Measurements from ENCODE around the gene RNF13. TPM values are rescaled to one million over a fixed set of nuclear protein-coding genes. Genes with fewer than 3 reads are reported as not detected.
A peak's percentile ranks its signal among the peaks of the same experiment; 100 is the strongest.

Gene RNF13
- total and polyA plus RNA-seq, 2 donors (not counting 1 experiment from before 2014, with no cell fraction given): 57.4 to 81.7 TPM

DNA sequence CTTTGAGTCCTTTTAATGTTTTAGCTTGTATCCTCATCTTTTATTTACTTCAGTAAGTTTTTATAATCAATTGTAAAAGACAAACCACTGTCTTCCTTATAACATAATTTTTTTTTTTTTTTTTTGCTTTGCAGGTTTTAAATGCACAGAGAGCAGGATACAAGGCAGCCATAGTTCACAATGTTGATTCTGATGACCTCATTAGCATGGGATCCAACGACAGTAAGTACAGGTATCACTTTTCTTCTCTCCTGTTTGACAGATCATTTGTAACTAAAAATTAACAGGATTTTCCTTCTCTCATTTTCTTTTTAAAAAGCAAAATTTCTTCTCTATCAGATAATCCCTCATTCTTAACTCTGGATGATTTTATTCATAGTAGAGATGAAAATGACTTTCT is 82.3 kb downstream of the RNF13 start:
- no peak for DNase-seq (ENCODE audit: low read depth in 2 of 2)
- H2AFZ ChIP-seq (ENCODE audit: low read length): no peak overlapping the region
- no peak overlapping the region for H3K4me3 ChIP-seq (replicated peaks in 1 of 4; ENCODE audit: control extremely low read depth in 1 of 4, insufficient read depth in 1 of 4, low read depth in 3 of 4, low read length in 4 of 4)
- H3K27ac ChIP-seq (ENCODE audit: insufficient read depth, low read length): no peak overlapping the region
- H3K9ac ChIP-seq (ENCODE audit: insufficient read depth, low read length): no peak overlapping the region
- no peaks in the 10 kb centered on the region for H3K9me3 ChIP-seq (ENCODE audit: control insufficient read depth, insufficient read depth, low read depth, low read length)
- H3K79me2 ChIP-seq (ENCODE audit: control insufficient read depth, insufficient read depth, low read length): no peaks in the 10 kb centered on the region
- no peak overlapping the region for H3K4me2 ChIP-seq (ENCODE audit: extremely low read depth, insufficient read depth, low read length)
- H3K36me3 ChIP-seq (ENCODE audit: control insufficient read depth, insufficient read depth, low read length): no peaks in the 10 kb centered on the region
- H3K27me3 ChIP-seq (ENCODE audit: control insufficient read depth, insufficient read depth, low read length): no peaks in the 10 kb centered on the region
- H4K20me1 ChIP-seq (ENCODE audit: control insufficient read depth, extremely low read depth, insufficient read depth, low read length): no peaks in the 10 kb centered on the region
- TF ChIP-seq EZH2 (IDR thresholded peaks at IDR 0.05; ENCODE audit: low read length, missing control alignments) (no peak), CTCF (conservative IDR thresholded peaks at IDR 0.05 in 1 of 2, IDR thresholded peaks at IDR 0.05 in 1 of 2; ENCODE audit: low read depth in 1 of 2, low read length in 2 of 2) (no peak)
- no peaks in the 10 kb centered on the region for H3K4me1 ChIP-seq (ENCODE audit: control insufficient read depth, extremely low read depth, insufficient read depth, low read length)

DNA sequence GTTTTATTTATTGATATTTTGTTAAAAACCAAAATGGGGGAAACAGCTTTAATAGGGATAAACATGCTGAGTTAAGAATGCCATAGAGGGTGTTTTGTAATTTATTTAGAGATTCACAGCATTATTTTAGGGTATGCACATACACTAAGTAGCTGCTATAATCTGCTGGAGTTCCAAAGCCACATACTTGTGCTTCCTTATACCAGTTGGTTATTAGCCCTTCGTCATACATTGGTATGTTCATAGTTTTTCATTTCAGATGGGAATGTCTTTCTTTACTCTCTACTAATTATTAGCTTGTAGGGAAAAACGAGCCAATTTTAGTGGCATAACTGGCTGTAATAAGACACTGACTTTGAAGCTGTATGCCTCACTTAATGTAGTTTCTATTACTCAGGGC is 82.8 kb downstream of the RNF13 start:
- Histone ChIP-seq H3K4me3 (replicated peaks in 1 of 4; ENCODE audit: control extremely low read depth in 1 of 4, insufficient read depth in 1 of 4, low read depth in 3 of 4, low read length in 4 of 4) (no peak overlapping the region), H3K79me2 (ENCODE audit: control insufficient read depth, insufficient read depth, low read length) (no peaks in the 10 kb centered on the region), H4K20me1 (ENCODE audit: control insufficient read depth, extremely low read depth, insufficient read depth, low read length) (no peaks in the 10 kb centered on the region), H3K27me3 (ENCODE audit: control insufficient read depth, insufficient read depth, low read length) (no peaks in the 10 kb centered on the region), H3K9ac (ENCODE audit: insufficient read depth, low read length) (no peak overlapping the region), H3K9me3 (ENCODE audit: control insufficient read depth, insufficient read depth, low read depth, low read length) (no peaks in the 10 kb centered on the region), H3K4me1 (ENCODE audit: control insufficient read depth, extremely low read depth, insufficient read depth, low read length) (no peaks in the 10 kb centered on the region), H3K27ac (ENCODE audit: insufficient read depth, low read length) (no peak overlapping the region), H3K36me3 (ENCODE audit: control insufficient read depth, insufficient read depth, low read length) (no peaks in the 10 kb centered on the region), H2AFZ (ENCODE audit: low read length) (no peak overlapping the region), H3K4me2 (ENCODE audit: extremely low read depth, insufficient read depth, low read length) (no peak overlapping the region)
- TF ChIP-seq CTCF (conservative IDR thresholded peaks at IDR 0.05 in 1 of 2, IDR thresholded peaks at IDR 0.05 in 1 of 2; ENCODE audit: low read depth in 1 of 2, low read length in 2 of 2) (no peak), EZH2 (IDR thresholded peaks at IDR 0.05; ENCODE audit: low read length, missing control alignments) (no peak)
- no peak for DNase-seq (ENCODE audit: low read depth in 2 of 2)

DNA sequence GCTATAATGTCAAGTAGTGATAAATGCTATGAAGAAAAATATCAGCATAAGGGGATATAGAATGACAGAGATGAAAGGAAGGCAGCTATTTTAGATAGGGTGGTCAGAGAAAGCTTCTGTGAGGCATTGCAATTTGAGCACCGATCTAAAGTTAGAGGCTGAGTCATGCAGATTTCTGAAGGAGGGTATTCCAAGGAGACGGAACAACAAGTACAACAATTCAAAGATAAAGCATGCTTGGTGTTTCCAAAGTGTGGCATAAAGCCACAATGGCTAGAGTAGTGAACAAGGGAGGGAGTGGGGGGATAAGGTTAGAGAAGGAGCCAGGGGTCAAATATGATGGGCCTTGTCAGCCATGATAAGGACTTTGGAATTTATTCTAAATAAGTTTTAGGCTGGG is 85.8 kb downstream of the RNF13 start:
- H3K4me1 ChIP-seq (ENCODE audit: control insufficient read depth, extremely low read depth, insufficient read depth, low read length): no peaks in the 10 kb centered on the region
- no peaks in the 10 kb centered on the region for H3K27me3 ChIP-seq (ENCODE audit: control insufficient read depth, insufficient read depth, low read length)
- H3K79me2 ChIP-seq (ENCODE audit: control insufficient read depth, insufficient read depth, low read length): no peaks in the 10 kb centered on the region
- H2AFZ ChIP-seq (ENCODE audit: low read length): no peak overlapping the region
- no peak overlapping the region for H3K9ac ChIP-seq (ENCODE audit: insufficient read depth, low read length)
- H3K4me2 ChIP-seq (ENCODE audit: extremely low read depth, insufficient read depth, low read length): no peak overlapping the region
- no peaks in the 10 kb centered on the region for H4K20me1 ChIP-seq (ENCODE audit: control insufficient read depth, extremely low read depth, insufficient read depth, low read length)
- H3K27ac ChIP-seq (ENCODE audit: insufficient read depth, low read length): no peak overlapping the region
- H3K9me3 ChIP-seq (ENCODE audit: control insufficient read depth, insufficient read depth, low read depth, low read length): no peaks in the 10 kb centered on the region
- TF ChIP-seq EZH2 (IDR thresholded peaks at IDR 0.05; ENCODE audit: low read length, missing control alignments) (no peak), CTCF (conservative IDR thresholded peaks at IDR 0.05 in 1 of 2, IDR thresholded peaks at IDR 0.05 in 1 of 2; ENCODE audit: low read depth in 1 of 2, low read length in 2 of 2) (no peak)
- peak; percentile 75 to 89 for DNase-seq (ENCODE audit: low read depth in 2 of 2)
- no peaks in the 10 kb centered on the region for H3K36me3 ChIP-seq (ENCODE audit: control insufficient read depth, insufficient read depth, low read length)
- no peak overlapping the region for H3K4me3 ChIP-seq (replicated peaks in 1 of 4; ENCODE audit: control extremely low read depth in 1 of 4, insufficient read depth in 1 of 4, low read depth in 3 of 4, low read length in 4 of 4)

Measured in fibroblast of lung (primary cell).